ENCODE results near the gene IL11RA.

- TF ChIP-seq POLR2A (IDR thresholded peaks at IDR 0.05) (no peak), CTCF (IDR thresholded peaks at IDR 0.05) (no peak)
Measured at GRCh38 chr9:34623374-34624235, 28.4 kb upstream of the IL11RA start.

Data from uterus (tissue), 2 donors.